Measurements from ENCODE around the gene OXCT2.

- TF ChIP-seq, protein P1, sequence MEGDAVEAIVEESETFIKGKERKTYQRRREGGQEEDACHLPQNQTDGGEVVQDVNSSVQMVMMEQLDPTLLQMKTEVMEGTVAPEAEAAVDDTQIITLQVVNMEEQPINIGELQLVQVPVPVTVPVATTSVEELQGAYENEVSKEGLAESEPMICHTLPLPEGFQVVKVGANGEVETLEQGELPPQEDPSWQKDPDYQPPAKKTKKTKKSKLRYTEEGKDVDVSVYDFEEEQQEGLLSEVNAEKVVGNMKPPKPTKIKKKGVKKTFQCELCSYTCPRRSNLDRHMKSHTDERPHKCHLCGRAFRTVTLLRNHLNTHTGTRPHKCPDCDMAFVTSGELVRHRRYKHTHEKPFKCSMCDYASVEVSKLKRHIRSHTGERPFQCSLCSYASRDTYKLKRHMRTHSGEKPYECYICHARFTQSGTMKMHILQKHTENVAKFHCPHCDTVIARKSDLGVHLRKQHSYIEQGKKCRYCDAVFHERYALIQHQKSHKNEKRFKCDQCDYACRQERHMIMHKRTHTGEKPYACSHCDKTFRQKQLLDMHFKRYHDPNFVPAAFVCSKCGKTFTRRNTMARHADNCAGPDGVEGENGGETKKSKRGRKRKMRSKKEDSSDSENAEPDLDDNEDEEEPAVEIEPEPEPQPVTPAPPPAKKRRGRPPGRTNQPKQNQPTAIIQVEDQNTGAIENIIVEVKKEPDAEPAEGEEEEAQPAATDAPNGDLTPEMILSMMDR (IDR thresholded peaks at IDR 0.05), result no peak
- no peak for TF ChIP-seq POLR2A (IDR thresholded peaks at IDR 0.05)
Observed at GRCh38 chr1:39758556-39759435, 12.4 kb downstream of the OXCT2 start.
